GM20431 (cell line): ENCODE data around the gene KCNMB4.

ENCODE experiments used
- in situ Hi-C: fragments of 300-500 bp; cut with MseI, MboI; formaldehyde crosslinking; loops from one replicate; pipeline ENCODE4 v1.15.0; 2020; ENCODE audit warnings: low sequenced_read_pairs; ENCODE audit not compliant: unreplicated experiment

KCNMB4 gene, protein sequence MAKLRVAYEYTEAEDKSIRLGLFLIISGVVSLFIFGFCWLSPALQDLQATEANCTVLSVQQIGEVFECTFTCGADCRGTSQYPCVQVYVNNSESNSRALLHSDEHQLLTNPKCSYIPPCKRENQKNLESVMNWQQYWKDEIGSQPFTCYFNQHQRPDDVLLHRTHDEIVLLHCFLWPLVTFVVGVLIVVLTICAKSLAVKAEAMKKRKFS

DNA sequence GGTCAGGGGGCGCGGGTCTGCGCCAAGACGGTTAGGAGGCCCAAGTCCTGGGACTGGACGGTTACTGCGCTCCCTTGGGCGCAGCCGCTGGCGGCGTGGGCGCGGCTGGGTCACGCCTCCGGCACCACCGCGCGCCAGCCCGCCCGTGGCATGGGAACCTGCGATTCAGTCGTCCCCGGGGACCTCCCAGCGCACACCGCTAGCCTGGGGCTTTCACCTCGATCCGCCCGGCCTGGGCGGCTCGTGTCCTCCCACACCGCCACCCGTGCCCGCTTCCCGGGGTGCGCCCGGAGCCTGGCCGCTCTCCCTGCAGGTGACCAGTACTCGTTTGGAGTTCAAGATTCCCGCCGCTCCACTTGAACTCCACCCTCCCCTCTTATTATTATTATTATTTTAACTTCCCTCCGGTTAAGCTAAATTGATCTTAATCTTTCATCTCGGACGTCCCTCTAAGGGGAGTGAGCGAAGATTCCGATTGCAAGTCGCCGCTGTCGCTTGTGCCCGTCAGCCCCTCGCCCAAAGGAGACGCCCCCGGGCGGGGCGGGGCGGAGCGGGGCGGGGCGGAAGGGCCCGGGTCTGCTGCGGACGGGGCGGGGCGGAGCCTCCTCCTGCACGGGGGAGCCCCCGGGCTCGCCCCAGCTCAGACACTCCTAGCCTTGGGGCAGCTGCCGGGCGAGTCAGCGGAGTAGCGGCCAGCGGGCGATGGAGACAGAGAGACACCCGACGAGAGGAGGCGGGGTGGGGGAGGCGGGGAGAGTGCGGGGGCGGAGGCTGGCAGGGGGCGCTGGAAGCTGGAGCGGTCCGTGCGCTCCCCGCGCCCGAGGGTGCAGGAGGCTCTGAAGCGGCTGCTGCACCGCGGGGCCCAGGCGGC is at the start of gene KCNMB4:
KCNMB4 (plus strand) TSS at position 643 of the 871 bp plus-strand sequence. CDS start 445 bp downstream, outside the sequence.
- in situ Hi-C loops: no loop called here

DNA sequence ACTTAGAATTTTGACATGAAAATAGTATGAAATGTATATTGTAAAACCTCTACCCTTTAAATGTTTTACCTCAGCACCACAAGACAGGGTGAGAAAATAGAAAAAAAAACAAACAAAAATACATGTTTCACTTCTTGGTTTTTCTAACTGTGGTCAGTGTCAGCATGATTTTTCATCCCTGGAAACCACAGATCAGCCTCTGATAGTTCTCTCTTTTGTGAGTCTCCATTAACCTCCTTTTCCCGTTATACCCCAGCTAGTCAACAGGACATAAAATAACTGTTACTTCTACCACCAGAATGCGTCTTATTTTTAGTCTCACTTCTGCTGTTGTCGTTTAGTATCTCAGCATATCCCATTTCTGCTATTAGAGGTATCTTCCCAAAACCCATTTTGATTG is 48.3 kb upstream of the KCNMB4 start:
- in situ Hi-C loops: no loop called here

DNA sequence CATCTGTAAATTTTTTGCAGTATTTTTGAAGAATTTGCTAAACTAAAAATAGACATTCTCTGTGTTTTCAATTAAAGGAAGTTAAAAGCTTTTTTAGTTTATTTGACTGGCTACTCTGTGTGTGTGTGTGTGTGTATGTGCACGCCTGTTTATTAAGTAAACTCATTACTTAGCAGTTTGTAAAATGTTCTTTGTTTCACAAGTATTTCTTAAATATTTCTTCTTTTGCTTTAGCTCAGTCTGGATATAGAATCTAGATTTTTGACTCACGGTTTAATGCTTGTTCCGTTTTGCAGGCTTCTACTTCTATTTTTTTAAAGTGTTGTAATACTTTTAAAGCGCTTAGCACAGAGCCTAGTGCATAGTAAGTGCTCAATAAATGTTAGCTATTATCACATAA is 46.5 kb upstream of the KCNMB4 start:
- in situ Hi-C loops: no loop called here

DNA sequence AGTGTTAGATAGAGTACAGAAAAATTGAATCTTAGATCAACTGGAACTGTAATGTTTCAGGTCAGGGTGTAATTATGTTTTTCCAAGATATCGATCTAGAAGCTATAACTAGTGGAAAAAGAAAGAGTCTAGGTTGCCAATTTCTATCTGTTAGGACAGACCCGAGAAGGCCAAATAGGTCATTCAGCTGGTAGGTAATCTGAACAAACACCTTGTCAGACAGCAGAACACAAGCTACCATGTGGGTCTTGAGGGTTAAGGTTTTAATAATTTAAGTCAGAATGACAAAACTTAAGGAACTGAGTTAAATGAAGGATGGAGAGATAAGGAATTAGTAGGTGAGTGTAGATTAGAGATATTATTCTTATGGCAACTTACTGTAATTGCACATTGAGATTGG is 44.9 kb upstream of the KCNMB4 start:
- in situ Hi-C loops: no loop called here

DNA sequence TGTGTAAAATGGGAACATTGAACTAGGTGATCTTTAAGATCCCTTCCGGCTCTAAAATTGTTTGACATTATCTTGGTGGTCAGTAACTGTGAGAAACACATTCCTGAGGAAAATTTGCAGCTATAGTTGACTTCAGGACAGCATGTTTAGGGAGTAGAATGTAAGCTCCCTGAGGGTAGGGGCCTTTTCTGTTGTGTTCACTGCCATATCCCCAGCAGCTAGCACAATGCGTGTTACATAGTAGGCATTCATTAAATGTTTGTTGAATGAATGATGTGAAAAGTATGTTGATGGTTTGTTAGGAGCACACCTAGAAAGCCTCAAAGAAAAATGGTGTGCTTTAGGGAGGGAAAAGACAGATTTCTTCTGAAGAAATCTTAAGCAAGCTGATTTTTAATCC is 38.5 kb upstream of the KCNMB4 start:
- in situ Hi-C loops: no loop called here

DNA sequence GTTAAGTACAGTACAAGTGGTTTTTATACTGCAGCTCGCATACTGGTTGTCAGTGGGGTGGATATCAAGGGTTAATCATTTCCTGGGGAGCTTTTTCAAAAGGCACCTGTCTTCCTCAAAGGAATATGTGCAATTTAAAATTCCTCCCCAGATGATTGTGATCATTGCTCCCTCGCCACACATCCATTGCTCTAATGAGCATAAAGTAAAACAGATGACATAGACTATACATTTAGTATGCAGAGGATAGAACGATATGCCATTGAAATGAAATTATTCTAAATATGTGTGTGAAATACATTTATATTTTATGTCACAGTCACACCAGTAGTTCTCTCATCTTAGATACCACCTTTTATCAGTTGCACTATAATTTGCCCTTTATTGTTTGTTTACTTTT is 36.4 kb upstream of the KCNMB4 start:
- in situ Hi-C loops: no loop called here

DNA sequence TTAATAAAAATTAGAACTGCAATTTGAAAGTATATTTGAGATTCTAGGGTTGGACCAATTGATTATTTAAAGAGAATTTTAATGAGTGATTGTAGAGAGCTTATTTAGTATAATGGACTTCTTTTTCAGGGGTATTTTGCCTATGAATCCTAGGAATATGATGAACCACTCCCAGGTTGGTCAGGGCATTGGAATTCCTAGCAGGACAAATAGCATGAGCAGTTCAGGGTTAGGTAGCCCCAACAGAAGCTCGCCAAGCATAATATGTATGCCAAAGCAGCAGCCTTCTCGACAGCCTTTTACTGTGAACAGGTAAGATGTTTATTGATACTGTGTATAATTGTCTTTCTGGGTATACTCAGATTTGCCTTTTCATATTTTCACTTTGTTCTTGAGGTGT is 35.9 kb upstream of the KCNMB4 start:
- in situ Hi-C loops: no loop called here

DNA sequence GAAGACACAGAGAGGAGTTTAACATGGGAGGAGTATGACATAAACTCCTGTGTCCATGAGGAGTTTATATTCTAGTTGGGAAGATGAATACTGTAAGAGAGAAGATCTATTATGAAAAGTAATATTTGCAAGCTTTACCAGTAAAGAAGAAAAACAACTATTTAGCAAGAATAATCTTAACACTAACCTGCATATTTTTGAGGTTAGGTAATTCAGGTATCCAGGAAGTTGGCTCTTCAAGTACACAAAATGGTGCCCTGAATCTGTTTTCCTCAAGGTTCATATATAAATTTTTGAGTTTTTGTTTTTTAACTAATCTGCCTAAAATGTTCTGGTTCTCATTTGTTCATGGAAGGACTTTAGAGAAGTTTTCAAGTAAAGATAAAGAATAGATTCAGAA is 33.9 kb upstream of the KCNMB4 start:
- in situ Hi-C loops: no loop called here

DNA sequence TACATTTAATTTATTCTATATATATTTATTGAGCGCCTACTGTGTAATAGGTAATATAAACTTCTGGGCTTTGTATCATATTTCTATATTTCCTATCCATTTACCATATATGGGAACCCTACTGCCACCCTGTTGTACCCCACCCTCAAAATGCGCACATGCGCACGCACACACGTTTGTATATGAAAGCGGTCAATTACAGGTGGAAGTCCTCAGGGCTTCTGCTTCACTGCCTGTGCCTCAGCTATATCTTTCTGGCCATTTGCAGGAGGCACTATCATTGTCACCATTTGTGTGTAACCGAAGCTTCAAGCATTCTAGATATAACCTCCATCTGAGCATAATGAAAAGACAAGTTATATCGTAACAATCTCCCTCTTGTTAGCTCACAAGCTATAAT is 31.3 kb upstream of the KCNMB4 start:
- in situ Hi-C loops: no loop called here

DNA sequence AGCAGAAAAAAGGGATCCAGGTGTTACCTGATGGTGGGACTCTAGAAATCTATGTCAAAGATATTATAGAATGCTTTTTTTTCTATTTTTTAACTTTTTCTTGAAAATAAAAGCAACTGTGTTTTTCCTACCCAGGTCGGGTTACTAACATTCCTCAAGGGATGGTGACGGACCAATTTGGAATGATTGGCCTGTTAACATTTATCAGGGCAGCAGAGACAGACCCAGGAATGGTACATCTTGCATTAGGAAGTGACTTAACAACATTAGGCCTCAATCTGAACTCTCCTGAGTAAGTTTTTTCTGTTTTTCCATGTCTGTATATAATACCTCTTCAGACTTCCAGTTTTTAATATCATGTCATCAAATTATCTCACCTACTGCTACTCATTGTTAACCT is 27.6 kb upstream of the KCNMB4 start:
- in situ Hi-C loops: no loop called here

DNA sequence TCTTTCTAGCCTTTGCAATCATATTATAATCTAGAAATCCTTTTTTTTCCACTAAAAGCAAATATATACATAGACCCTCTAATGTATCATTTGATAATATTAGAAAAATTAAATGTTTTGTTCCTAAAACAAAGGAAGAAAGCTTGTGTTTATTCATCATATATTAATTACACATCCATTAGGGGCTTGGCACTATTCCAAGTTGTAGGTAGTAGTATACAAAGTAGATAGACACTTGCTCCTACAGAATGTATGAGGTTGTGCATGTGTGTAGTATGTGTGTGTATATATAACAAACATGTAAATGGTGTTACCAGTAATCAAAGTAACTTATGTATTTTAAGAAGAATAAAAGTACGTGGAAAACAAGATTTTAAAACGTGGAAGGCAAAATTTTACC is 15.0 kb upstream of the KCNMB4 start:
- in situ Hi-C loops: no loop called here

DNA sequence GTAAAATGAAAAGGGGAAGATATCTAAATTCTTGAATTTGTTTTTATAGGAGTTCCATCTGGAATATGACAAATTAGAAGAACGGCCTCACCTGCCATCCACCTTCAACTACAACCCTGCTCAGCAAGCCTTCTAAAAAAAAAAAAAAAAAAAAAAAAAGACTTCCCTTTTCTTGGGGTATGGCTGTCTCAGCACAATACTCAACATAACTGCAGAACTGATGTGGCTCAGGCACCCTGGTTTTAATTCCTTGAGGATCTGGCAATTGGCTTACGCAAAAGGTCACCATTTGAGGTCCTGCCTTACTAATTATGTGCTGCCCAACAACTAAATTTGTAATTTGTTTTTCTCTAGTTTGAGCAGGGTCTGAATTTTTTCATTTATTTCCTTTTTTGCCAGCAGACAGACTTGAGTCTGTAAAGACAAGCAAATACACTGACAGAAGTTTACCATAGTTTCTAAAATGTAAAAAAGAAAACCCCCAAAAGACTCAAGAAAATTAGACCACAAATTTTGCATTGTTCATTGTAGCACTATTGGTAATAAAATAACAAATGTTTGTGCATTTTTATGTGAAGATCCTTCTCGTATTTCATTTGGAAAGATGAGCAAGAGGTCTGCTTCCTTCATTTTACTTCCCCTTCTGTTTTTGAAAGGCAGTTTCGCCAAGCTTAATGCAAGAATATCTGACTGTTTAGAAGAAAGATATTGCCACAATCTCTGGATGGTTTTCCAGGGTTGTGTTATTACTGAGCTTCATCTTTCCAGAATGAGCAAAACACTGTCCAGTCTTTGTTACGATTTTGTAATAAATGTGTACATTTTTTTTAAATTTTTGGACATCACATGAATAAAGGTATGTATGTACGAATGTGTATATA is 12.1 kb upstream of the KCNMB4 start:
- in situ Hi-C loops: no loop called here

DNA sequence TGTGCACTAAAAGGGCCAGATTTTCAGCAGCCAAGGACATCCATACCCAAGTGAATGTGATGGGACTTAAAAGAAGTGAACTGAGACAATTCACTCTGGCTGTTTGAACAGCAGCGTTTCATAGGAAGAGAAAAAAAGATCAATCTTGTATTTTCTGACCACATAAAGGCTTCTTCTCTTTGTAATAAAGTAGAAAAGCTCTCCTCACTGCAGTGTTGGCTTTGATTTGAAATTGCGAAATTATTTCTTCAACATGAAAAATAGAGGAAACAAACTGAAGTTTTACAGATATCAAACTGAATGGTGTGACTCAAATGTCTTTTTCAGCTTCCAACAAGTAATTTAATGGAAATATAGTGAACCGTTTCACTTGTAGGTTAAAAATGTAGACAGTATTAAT is 11.3 kb upstream of the KCNMB4 start:
- in situ Hi-C loops: no loop called here

DNA sequence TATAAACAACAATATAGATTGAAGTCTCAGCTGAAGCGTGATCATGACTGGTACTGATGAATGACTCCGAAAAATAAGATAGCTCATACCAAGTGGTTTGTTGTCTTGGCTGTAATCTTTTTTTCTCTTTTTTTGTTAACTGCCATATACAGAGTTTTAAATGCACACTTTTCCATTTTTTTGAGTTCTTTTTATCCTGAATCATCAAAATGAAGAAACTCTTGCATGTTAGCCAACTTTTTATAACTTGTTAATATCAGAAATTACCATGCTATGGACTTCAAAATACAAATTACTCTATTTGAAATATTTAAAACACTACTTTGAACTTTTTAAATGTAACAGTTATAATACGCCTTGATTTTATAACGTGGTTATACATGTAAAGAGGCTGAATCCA is 10.1 kb upstream of the KCNMB4 start:
- in situ Hi-C loops: no loop called here

DNA sequence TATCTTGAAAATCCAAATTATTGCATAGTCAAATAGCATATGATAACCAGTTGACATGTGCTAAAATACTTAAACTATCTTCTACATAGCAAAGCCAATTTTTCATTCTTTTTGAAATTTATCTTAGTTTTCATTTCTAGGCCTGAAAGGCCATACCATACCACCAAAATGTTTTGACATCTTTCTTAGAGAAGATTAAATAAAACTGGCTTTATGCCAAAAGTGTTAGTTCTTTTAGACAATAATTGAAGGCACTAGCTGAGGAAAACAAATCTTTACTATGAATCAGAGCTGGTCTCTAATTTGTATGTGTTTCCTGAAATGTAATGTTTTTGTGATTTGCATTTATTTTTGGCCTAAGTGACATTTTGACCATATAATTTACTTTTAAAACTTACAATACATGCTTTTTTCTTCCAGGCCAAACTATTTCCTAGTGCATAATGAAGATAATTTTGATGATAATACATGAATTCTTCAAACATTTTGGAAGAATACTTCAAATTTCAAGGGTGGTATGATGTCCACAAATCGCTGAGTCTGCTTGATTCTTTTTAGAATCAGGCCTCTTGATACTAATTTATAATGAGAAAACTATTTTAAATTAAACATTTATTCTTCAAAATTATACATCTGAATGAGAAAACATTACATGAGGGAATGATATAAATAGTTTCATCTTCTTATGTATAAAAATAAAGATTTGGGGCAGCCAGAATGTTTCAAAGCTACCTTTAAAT is 6.5 kb upstream of the KCNMB4 start:
- in situ Hi-C loops: no loop called here

DNA sequence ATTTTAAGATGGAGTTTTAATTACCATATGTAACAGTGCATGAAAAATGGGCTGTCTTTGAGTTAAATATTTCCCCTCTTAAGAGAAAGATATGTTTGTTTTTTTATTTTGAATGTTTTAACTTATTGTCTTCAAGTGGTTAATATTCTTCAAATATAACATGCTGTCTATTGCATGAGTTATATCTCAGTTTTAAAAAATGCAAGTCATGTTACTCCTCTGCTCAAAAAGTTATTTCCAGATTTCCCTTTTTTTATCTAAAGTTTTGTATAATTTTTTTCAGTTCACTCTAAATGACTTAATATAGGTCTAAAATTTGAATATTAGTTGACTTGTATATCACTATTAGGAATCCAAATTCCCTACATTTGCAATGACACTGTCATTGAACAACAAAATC is 5.9 kb upstream of the KCNMB4 start:
- in situ Hi-C loops: no loop called here

DNA sequence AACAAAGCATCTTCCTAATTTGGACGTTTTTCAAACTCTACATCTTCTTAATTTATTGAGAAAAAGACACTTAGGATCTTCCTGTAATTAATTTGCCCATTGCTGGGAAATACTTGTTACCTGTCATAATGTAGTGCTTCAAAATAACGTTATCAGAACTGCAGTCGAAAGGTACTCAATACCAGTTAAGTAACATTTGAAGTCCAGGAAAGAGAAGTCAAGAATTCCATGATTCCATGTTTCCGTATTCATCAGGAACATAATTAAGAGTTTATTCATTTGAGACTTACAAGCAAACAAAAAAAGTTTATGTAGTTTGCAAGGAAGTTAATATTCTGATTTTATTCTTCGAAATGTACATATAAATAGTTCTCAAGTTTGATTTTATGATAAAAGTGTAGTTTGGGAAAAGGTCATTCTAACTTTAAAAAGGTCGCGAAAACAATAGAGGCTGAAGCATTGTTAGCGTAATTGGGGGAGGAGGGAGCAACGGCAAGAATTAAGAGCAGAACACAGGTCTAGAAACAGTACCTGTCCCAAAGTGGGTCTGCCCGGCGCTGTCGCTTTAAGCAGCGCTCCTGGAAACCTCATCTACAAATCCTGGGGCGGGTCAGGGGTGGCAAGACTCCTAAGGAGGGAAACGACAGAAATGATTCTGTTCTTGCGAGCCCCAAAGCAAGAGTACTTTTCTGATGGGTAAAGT is 1.2 kb upstream of the KCNMB4 start:
- in situ Hi-C loops: no loop called here

DNA sequence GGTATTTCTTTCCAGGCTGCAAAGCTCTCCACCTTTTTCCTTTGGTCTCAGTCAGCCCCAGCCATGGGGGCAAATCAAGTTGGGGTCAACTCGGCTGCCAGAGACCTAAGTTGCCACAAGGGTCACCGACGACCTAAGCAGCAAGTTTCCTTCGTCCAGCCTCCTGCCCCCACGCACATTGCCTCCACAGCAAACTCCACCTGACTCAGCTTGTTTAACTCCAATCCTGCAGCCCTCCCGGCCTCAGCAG is 767 bp upstream of the KCNMB4 start:
- in situ Hi-C loops: no loop called here

DNA sequence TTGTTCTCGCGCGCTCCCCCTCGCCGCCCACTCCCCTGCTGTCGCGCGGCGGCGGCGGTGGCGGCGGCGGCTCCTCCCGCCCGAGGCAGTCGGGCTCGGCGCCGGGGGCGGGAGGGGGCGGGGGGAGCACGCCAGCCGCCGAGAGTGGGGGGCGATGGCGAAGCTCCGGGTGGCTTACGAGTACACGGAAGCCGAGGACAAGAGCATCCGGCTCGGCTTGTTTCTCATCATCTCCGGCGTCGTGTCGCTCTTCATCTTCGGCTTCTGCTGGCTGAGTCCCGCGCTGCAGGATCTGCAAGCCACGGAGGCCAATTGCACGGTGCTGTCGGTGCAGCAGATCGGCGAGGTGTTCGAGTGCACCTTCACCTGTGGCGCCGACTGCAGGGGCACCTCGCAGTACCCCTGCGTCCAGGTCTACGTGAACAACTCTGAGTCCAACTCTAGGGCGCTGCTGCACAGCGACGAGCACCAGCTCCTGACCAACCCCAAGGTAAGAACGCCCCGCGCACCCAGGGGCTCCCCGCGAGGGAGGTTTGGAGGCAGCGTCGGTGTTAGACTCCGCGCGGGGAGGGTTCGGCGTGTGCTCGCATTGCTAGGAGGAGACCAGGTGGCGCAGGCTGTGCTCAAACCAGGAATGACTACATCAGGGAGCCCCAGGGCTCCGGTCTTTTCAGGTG is 629 bp downstream of the KCNMB4 start:
- in situ Hi-C loops: no loop called here
